GM12872 (cell line): ENCODE data around the gene DRC7.

ENCODE experiments used
- TF ChIP-seq, protein P1 (sequence below): IDR thresholded peaks from 3 replicates; pipeline ENCODE4 v1.5.1; 2011; ENCODE audit warnings: low read depth, mild to moderate bottlenecking, low read length, moderate library complexity; ENCODE audit not compliant: insufficient read depth

DRC7 gene

DNA sequence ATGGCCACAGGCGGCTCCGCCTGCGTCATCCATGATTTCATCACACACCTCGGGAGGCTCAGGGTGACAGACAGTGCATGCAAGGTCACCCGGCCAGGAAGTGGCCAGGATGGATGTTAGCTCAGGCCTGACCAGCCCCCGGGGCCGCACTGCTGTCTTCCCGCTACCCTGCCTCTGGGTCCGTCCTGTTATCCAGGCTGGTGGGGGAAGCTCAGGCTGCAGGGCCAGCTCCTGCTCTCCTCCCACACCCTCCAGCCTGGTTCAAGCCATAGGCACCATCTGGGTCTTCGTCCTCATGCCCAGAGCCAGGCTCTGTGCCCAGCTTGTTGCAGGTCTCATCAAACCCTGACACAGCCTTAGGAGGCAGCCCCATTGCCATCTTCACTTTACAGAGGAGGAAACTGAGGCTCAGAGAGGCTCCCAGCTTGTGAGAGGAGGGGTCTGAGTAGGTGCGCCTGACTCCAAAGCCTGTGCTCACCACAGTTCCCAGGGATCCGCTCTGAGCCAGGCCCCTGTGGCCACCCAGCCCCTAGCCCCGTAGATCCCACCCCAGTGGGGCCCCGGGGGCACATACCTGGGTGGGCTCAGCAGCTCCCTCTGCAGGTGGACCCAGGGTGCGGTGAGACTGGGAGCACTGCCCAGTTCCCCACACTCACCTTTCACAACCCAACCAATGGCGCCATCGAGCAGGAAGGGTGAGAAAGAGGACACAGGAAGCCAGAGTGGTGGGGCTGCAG is 26.9 kb upstream of the DRC7 start:
- TF ChIP-seq, protein P1, sequence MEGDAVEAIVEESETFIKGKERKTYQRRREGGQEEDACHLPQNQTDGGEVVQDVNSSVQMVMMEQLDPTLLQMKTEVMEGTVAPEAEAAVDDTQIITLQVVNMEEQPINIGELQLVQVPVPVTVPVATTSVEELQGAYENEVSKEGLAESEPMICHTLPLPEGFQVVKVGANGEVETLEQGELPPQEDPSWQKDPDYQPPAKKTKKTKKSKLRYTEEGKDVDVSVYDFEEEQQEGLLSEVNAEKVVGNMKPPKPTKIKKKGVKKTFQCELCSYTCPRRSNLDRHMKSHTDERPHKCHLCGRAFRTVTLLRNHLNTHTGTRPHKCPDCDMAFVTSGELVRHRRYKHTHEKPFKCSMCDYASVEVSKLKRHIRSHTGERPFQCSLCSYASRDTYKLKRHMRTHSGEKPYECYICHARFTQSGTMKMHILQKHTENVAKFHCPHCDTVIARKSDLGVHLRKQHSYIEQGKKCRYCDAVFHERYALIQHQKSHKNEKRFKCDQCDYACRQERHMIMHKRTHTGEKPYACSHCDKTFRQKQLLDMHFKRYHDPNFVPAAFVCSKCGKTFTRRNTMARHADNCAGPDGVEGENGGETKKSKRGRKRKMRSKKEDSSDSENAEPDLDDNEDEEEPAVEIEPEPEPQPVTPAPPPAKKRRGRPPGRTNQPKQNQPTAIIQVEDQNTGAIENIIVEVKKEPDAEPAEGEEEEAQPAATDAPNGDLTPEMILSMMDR: peak; percentile 37; the same call in 2 of the 3 replicates

DNA sequence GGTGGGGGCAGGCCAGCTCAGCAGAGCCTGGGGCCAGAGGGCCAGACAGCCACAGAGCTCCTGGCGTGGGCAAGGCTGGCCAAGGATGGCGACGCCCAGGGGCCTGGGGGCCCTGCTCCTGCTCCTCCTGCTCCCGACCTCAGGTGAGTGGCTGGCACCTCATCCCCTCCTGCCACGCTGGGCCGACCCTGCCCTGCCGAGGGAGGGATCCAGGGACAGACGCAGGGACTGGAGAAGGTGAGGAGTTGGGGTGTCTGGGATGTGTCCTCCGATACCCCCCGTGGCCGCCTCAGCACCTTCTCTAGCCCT is 26.4 kb upstream of the DRC7 start, which contains the start of gene ADGRG3:
Gene ADGRG3 (plus strand): TSS at position 44 of the 309 bp plus-strand sequence. CDS start 42 bp downstream, at position 86.
- TF ChIP-seq, protein P1: no peak

DNA sequence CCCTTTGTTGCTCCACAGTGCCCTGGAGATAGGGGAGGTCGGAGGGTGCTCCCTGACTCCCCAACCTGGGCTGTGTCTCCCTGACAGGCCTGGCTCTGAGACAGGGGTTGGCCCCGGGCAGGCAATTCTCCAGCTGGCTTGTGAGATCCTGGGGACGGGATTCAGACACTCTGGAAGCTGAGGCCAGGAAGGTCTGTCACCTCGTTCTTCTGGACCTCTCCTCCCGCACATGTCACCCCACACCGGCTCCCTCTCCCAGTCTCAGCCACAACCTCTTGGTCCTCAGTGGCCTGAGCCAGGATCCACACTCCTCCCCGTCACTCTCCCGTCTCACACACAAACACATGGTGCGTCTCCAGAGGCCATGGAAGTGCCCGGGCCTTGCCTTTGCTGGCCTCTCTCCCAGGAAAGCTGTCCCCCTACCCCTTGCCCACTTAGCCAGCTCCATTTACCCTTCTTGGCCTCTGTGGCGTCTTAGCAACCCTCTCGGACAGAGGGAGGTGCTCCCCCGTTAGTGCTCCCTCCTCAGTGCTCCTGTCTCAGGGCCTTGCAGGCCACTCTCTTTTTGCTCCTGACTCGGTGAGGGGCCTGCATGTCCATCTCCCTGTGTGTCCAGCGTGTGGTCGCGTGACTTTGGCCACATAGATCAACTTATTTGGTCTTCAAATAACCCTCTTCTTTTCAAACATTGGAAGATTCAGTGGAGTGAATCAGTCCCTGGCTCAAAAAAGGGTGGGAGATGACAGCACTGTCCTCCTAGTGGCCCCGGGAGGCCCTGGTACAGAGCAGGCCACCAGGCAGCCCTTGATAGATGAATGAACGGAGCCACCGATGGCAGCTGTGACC is 25.8 kb upstream of the DRC7 start:
- TF ChIP-seq, protein P1: no peak

DNA sequence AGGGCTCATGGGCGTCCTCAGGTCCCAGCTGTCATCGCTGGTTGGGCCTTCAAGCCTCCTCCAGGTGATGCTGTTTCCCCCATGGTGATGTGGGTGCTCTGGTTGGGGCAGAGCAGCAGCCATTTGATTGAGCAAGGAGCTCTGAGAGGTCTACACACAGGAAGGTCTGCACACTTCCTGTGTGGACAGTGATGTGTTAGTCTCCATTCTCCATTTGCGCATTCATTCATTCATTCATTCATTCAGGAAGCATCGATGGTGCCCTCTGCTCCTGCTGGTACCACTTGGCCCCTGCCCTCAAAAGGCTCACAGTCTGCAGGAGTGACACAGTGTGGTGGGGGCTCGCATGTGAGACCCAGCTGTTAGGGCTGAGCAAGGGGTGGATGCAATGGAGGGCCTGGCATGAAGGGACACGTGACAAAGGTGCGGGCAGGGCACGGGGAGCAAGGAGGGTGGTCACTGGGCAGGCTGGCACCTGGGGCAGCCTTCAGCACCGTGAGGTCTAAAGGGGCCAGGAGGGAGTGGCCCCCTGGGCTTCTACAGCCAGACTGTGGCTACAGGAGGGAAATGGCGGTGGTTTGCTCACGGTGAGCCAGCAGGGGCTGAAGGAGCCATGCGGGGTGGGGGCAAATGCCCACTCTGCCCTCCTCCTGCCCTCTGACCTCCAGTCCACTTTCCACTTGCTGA is 25.0 kb upstream of the DRC7 start:
- TF ChIP-seq, protein P1: no peak

DNA sequence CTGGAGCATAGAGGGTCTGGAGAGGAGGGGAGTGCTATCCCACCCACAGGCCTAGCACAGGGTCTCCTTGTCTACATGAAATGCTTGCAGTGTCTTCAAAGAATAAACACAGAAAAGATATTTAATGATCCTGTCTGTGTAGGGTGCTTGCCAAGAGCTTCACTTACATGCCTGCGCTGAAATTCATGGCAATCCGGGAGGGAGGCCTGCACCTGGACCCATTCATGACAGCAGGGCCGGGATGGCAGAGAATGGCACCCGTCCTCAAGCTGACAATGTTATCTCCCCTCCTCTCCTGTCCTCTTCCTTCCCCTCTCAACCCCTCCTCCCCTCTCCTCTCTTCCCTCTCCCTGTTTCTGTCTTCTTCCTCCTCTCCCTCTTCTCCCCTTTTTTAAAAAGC is 24.4 kb upstream of the DRC7 start:
- TF ChIP-seq, protein P1: no peak

DNA sequence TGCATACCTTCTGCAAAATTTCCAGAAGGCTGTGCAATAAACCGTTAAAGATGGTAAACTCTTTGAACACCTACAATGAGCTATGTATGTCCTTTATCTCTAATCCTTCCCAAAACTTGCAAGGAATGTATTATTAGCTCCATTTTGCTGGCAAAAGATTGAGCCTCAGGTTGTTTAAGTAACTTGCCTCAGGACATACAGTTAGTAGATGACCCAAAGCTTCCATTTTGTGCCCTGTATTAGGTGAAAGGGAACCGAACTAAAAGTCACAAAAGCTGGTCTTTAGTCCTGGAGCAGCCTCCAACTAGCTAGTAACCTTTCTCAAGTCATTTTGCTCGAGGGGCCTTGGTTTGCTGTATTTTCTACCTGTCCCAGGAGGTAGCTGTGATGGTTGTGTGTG is 22.2 kb upstream of the DRC7 start:
- TF ChIP-seq, protein P1: no peak

DNA sequence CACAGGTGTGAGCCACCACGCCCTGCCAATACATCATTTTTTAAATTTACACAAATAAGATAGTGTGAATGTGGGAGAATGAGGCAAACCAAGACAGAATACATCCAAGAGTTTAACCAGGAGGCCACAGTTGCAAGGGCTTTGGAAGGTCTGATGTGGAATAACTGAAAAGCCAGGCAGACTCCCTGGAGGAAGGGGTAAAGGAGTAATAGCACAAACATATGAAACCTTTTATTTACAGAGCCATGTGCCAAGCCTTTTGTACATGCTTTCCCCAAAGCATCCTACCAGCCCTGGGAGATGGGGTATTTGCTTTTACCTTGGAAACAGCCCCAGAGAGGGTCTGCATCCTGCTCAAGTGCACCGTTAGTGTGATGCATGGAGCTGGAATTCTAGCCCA is 21.8 kb upstream of the DRC7 start:
- TF ChIP-seq, protein P1: no peak
